ACC112 (cell line): ENCODE results near the gene PLCH1.

Experiments
- H2AFZ ChIP-seq: fragments of 200-600 bp; sonication (generic); one replicate; pipeline ENCODE4 v1.6.0; 2017; ENCODE audit warnings: antibody characterized with exemption, low read length; ENCODE audit not compliant: unreplicated experiment
- H3K27ac ChIP-seq: fragments of 200-600 bp; sonication (generic); 2 replicates; pipeline ENCODE4 v1.5.1; 2014; ENCODE audit warnings: low read depth, mild to moderate bottlenecking, antibody characterized with exemption, low read length, moderate library complexity
- H3K27me3 ChIP-seq: fragments of 200-600 bp; sonication (generic); 2 replicates; pipeline ENCODE4 v1.6.1; 2014; ENCODE audit warnings: mild to moderate bottlenecking, antibody characterized with exemption, low read length, moderate library complexity, mixed read lengths; ENCODE audit not compliant: insufficient read depth
- H3K36me3 ChIP-seq: fragments of 200-600 bp; sonication (generic); 2 replicates; pipeline ENCODE4 v1.6.1; 2016; ENCODE audit warnings: mild to moderate bottlenecking, antibody characterized with exemption, low read length, moderate library complexity, mixed read lengths; ENCODE audit not compliant: insufficient read depth
- H3K4me1 ChIP-seq: fragments of 200-600 bp; sonication (generic); one replicate; pipeline ENCODE4 v1.6.1; 2016; ENCODE audit warnings: low read length, mixed read lengths; ENCODE audit not compliant: insufficient read depth, unreplicated experiment, control insufficient read depth
- H3K4me3 ChIP-seq: fragments of 200-600 bp; sonication (generic); 2 replicates; pipeline ENCODE4 v1.5.1; 2014; ENCODE audit warnings: mild to moderate bottlenecking, low read depth, low read length
- H3K79me2 ChIP-seq: fragments of 200-600 bp; sonication (generic); one replicate; pipeline ENCODE4 v1.6.0; 2016; ENCODE audit warnings: low read length; ENCODE audit not compliant: control insufficient read depth, unreplicated experiment, insufficient read depth

Gene PLCH1

DNA sequence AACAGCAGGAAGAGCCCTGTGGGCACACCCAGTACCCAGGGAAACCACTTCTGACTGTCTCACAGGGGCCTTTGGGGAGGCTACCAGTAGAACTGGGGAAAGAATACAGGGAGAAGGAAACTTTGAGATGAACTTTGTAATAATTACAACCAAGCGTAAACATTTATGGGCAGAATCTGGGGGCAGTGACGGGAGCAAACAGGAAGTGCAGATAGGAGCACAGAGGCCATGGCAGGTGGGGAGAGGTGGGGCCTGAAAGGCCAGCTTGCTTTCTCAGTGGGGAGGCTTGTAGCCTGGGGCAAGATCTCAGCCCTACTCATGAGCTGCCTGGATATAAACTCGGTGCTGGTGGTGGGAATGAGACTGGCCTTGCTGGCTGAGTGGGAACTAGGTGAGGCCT lies 209.8 kb downstream of the PLCH1 start:
- H3K4me3 ChIP-seq = no peak overlapping the region
- H3K36me3 ChIP-seq = no peaks in the 10 kb centered on the region
- peaks cover 2% of the 10 kb centered on the region; the same call in 1 of the 2 replicates for H3K27me3 ChIP-seq
- H3K27ac ChIP-seq = no peak overlapping the region
- no peak overlapping the region for H2AFZ ChIP-seq
- H3K79me2 ChIP-seq = no peaks in the 10 kb centered on the region
- H3K4me1 ChIP-seq = no peaks in the 10 kb centered on the region

GRCh38 chr3:155528579-155528978 lies 216.3 kb downstream of the PLCH1 start:
- H3K27me3 ChIP-seq = no peaks in the 10 kb centered on the region; the same call in 1 of the 2 replicates
- H3K27ac ChIP-seq = no peak overlapping the region
- no peaks in the 10 kb centered on the region for H3K36me3 ChIP-seq
- no peak overlapping the region for H3K4me3 ChIP-seq
- H3K79me2 ChIP-seq = no peaks in the 10 kb centered on the region
- no peaks in the 10 kb centered on the region for H3K4me1 ChIP-seq
- no peak overlapping the region for H2AFZ ChIP-seq

GRCh38 chr3:155525324-155525833 lies 219.5 kb downstream of the PLCH1 start:
- Histone ChIP-seq H3K4me3 (no peak overlapping the region), H3K4me1 (no peaks in the 10 kb centered on the region), H3K27me3 (no peaks in the 10 kb centered on the region), H3K27ac (no peak overlapping the region), H3K36me3 (no peaks in the 10 kb centered on the region), H3K79me2 (no peaks in the 10 kb centered on the region), H2AFZ (no peak overlapping the region)

GRCh38 chr3:155520463-155520862 lies 224.4 kb downstream of the PLCH1 start:
- Histone ChIP-seq H3K79me2 (no peaks in the 10 kb centered on the region), H3K27ac (no peak overlapping the region), H3K36me3 (no peaks in the 10 kb centered on the region), H3K4me1 (no peaks in the 10 kb centered on the region), H3K27me3 (no peaks in the 10 kb centered on the region), H2AFZ (no peak overlapping the region), H3K4me3 (no peak overlapping the region)

DNA sequence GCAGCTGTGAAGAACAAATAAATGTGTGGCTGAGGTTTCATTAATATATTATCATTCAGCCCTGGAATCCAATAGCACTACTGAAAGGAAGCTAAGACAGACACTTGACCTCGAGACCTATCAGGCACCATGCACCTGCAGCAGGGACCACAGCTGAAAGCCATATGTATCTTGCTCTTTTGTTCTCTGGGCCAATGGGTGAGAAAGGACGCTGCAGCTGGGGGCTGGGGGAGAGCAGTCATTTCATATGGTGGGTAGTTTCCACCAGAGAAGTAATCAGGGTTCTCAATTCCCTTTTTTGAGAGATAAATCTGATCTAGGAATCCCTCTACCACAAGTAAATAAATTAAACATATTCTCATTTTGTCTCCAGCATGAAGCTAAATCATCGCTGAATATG lies 225.8 kb downstream of the PLCH1 start:
- no peak overlapping the region for H3K27ac ChIP-seq
- H2AFZ ChIP-seq = no peak overlapping the region
- no peaks in the 10 kb centered on the region for H3K79me2 ChIP-seq
- no peaks in the 10 kb centered on the region for H3K36me3 ChIP-seq
- no peaks in the 10 kb centered on the region for H3K27me3 ChIP-seq
- H3K4me3 ChIP-seq = no peak overlapping the region
- H3K4me1 ChIP-seq = no peaks in the 10 kb centered on the region

- H3K27me3 ChIP-seq = no peaks in the 10 kb centered on the region
- H3K4me3 ChIP-seq = no peak overlapping the region
- no peaks in the 10 kb centered on the region for H3K4me1 ChIP-seq
- H3K79me2 ChIP-seq = no peaks in the 10 kb centered on the region
- no peak overlapping the region for H3K27ac ChIP-seq
- no peaks in the 10 kb centered on the region for H3K36me3 ChIP-seq
- no peak overlapping the region for H2AFZ ChIP-seq
Observed at GRCh38 chr3:155517903-155518302, 227.0 kb downstream of the PLCH1 start.

DNA sequence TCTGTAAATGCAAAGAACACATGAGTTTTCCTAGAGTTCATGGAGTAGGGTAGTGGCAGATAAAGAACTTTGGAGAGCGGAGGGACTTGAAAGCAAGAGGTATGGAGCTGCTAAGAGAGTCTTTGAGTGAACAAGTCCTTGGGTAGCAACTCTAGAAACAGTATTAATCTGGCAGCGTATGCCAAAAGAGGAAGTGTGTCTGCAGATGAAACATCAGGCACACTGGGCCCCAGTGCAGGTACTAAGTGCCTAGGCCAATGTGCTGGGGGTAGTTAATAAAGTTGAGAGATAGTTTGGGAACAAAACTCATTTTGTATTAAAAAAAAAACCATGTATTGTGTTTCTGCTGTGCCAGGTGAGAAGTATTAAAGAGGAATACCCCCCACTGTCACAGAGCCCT lies 228.4 kb downstream of the PLCH1 start:
- Histone ChIP-seq H3K79me2 (no peaks in the 10 kb centered on the region), H3K27ac (no peak overlapping the region), H3K36me3 (no peaks in the 10 kb centered on the region), H3K4me1 (no peaks in the 10 kb centered on the region), H2AFZ (no peak overlapping the region), H3K27me3 (no peaks in the 10 kb centered on the region), H3K4me3 (no peak overlapping the region)

DNA sequence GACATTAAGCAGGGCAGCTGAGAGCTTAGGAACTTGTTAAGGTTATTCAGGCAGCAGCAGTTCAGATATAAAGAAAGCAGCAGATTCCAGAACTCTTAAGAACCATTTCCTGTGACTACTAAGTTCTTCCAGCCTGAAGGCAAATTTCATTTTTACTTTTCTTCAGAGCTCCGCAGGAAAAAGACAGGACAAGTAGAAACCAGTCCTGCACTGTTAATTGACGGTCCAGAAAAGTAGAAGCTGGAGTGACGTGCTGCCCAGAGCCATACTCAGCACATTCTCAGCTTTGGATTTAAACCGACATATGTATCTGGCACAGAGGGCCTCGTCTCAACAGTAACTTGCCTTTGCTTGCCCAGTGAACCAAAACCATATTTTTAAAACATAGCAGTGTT lies 232.0 kb downstream of the PLCH1 start:
- H3K4me1 ChIP-seq = no peaks in the 10 kb centered on the region
- H3K27ac ChIP-seq = no peak overlapping the region
- H3K79me2 ChIP-seq = no peaks in the 10 kb centered on the region
- no peak overlapping the region for H2AFZ ChIP-seq
- H3K4me3 ChIP-seq = no peak overlapping the region
- no peaks in the 10 kb centered on the region for H3K27me3 ChIP-seq
- H3K36me3 ChIP-seq = no peaks in the 10 kb centered on the region

- Histone ChIP-seq H3K79me2 (no peaks in the 10 kb centered on the region), H3K27ac (no peak overlapping the region), H3K36me3 (no peaks in the 10 kb centered on the region), H2AFZ (no peak overlapping the region), H3K4me1 (no peaks in the 10 kb centered on the region), H3K27me3 (no peaks in the 10 kb centered on the region), H3K4me3 (no peak overlapping the region)
Observed at GRCh38 chr3:155512175-155512866, 232.6 kb downstream of the PLCH1 start.

GRCh38 chr3:155504682-155505081 lies 240.2 kb downstream of the PLCH1 start:
- Histone ChIP-seq H3K4me3 (no peak overlapping the region), H3K27me3 (no peaks in the 10 kb centered on the region), H3K4me1 (no peaks in the 10 kb centered on the region), H3K36me3 (no peaks in the 10 kb centered on the region), H2AFZ (no peak overlapping the region), H3K27ac (no peak overlapping the region), H3K79me2 (no peaks in the 10 kb centered on the region)

DNA sequence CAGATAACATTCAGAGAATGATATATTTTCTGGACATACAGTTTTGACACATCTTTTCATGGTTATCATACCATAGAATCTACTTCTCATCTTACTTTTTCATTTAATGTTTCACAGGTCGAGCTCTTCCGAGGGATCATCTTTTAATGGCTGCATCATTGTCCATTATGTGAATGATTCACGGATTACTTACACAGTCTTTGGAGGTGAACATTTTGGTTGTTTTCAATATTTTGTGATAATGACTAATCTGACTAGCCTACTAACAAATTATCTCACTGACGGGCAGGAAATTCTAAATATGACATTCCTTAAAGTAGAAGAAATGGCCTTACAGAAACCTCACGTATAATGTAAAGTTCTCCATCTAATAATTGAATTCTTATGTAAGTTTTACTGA lies 242.2 kb downstream of the PLCH1 start:
- H2AFZ ChIP-seq = no peak overlapping the region
- H3K4me3 ChIP-seq = no peak overlapping the region
- no peak overlapping the region for H3K27ac ChIP-seq
- no peaks in the 10 kb centered on the region for H3K27me3 ChIP-seq
- no peaks in the 10 kb centered on the region for H3K79me2 ChIP-seq
- peaks cover 6% of the 10 kb centered on the region for H3K4me1 ChIP-seq
- H3K36me3 ChIP-seq = no peaks in the 10 kb centered on the region
